Neural crest cell (in vitro differentiated cells): ENCODE data around the gene SCNN1A. TPM values are rescaled to one million over a fixed set of nuclear protein-coding genes. Genes with fewer than 3 reads are reported as not detected.

Source experiments
- DNase-seq: peaks from one replicate; pipeline ENCODE4 v3.0.0; 2021; ENCODE audit warnings: low read depth, mixed read lengths, low spot score
- H3K27ac Mint-ChIP-seq: one replicate; pipeline ENCODE4 v1.8.0; 2021; ENCODE audit warnings: mild to moderate bottlenecking, mixed read lengths; ENCODE audit not compliant: unreplicated experiment
- H3K27me3 Mint-ChIP-seq: 2 replicates; pipeline ENCODE4 v1.8.0; 2021; ENCODE audit warnings: low read depth, mild to moderate bottlenecking, mixed read lengths
- H3K36me3 Mint-ChIP-seq: 2 replicates; pipeline ENCODE4 v1.8.0; 2021; ENCODE audit warnings: low read depth, mild to moderate bottlenecking, mixed read lengths
- H3K4me1 Mint-ChIP-seq: 2 replicates; pipeline ENCODE4 v1.8.0; 2021; ENCODE audit warnings: mixed read lengths
- H3K4me3 Mint-ChIP-seq: one replicate; pipeline ENCODE4 v1.8.0; 2021; ENCODE audit warnings: mild to moderate bottlenecking, mixed read lengths
- H3K9me3 Mint-ChIP-seq: 2 replicates; pipeline ENCODE4 v1.8.0; 2021; ENCODE audit warnings: mixed read lengths
- total RNA-seq: library from RNA; stranded (reverse); gene quantifications from 2 replicates; pipeline ENCODE4 v1.2.1, GENCODE V29; 2021
- TF ChIP-seq, protein P1 (sequence below): fragments of 200-600 bp; sonication (generic); conservative IDR thresholded peaks from 2 replicates; pipeline ENCODE4 v1.5.0; 2021; ENCODE audit warnings: antibody characterized with exemption, mild to moderate bottlenecking

The SCNN1A gene
- total RNA-seq, 1 donor from 2014 or later: not detected

GRCh38 chr12:6391013-6391412 lies 15.7 kb upstream of the SCNN1A start:
- TF ChIP-seq, protein P1, sequence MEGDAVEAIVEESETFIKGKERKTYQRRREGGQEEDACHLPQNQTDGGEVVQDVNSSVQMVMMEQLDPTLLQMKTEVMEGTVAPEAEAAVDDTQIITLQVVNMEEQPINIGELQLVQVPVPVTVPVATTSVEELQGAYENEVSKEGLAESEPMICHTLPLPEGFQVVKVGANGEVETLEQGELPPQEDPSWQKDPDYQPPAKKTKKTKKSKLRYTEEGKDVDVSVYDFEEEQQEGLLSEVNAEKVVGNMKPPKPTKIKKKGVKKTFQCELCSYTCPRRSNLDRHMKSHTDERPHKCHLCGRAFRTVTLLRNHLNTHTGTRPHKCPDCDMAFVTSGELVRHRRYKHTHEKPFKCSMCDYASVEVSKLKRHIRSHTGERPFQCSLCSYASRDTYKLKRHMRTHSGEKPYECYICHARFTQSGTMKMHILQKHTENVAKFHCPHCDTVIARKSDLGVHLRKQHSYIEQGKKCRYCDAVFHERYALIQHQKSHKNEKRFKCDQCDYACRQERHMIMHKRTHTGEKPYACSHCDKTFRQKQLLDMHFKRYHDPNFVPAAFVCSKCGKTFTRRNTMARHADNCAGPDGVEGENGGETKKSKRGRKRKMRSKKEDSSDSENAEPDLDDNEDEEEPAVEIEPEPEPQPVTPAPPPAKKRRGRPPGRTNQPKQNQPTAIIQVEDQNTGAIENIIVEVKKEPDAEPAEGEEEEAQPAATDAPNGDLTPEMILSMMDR: no peak
- H3K4me1 Mint-ChIP-seq: peaks cover 6% of the 10 kb centered on the region
- no peak for DNase-seq
- no peak overlapping the region for H3K4me3 Mint-ChIP-seq
- no peak overlapping the region for H3K27ac Mint-ChIP-seq
- H3K27me3 Mint-ChIP-seq: peaks cover 4% of the 10 kb centered on the region
- no peaks in the 10 kb centered on the region for H3K9me3 Mint-ChIP-seq
- H3K36me3 Mint-ChIP-seq: no peaks in the 10 kb centered on the region

GRCh38 chr12:6390084-6390799 lies 14.9 kb upstream of the SCNN1A start:
- H3K27ac Mint-ChIP-seq: no peak overlapping the region
- H3K4me1 Mint-ChIP-seq: no peaks in the 10 kb centered on the region
- no peak overlapping the region for H3K4me3 Mint-ChIP-seq
- peaks cover 4% of the 10 kb centered on the region for H3K27me3 Mint-ChIP-seq
- no peaks in the 10 kb centered on the region for H3K36me3 Mint-ChIP-seq
- TF ChIP-seq, protein P1: no peak
- no peak for DNase-seq
- H3K9me3 Mint-ChIP-seq: no peaks in the 10 kb centered on the region

DNA sequence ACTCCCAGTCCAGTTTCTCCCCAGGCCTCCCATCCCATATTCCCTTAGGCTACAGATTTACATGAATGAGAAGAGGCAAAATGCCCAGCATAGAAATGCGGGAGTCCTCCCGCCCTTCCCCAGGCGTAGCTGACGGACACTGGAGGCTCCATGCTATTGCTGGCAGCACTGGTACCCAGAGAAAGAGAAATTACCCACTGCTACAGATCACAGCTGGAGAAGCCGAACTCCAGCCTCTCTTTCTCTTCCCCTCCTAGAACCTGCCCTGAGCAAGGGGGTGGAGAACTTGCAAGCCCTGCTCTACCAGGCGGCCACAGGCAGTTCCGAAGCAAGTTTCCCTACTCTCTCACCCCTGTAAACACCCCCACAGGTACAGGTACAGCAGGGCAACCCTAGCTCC lies 12.2 kb upstream of the SCNN1A start:
- peaks cover 4% of the 10 kb centered on the region for H3K27me3 Mint-ChIP-seq
- H3K4me1 Mint-ChIP-seq: no peaks in the 10 kb centered on the region
- H3K36me3 Mint-ChIP-seq: no peaks in the 10 kb centered on the region
- no peak for DNase-seq
- no peaks in the 10 kb centered on the region for H3K9me3 Mint-ChIP-seq
- no peak overlapping the region for H3K27ac Mint-ChIP-seq
- TF ChIP-seq, protein P1: no peak
- no peak overlapping the region for H3K4me3 Mint-ChIP-seq

GRCh38 chr12:6386491-6386890 lies 11.1 kb upstream of the SCNN1A start:
- Mint-ChIP-seq H3K36me3 (no peaks in the 10 kb centered on the region), H3K9me3 (no peaks in the 10 kb centered on the region), H3K27me3 (peaks cover 4% of the 10 kb centered on the region), H3K27ac (no peak overlapping the region), H3K4me3 (no peak overlapping the region), H3K4me1 (no peaks in the 10 kb centered on the region)
- TF ChIP-seq, protein P1: no peak
- no peak for DNase-seq

GRCh38 chr12:6386038-6386437 lies 10.7 kb upstream of the SCNN1A start:
- Mint-ChIP-seq H3K4me1 (no peaks in the 10 kb centered on the region), H3K27me3 (peaks cover 4% of the 10 kb centered on the region), H3K4me3 (no peak overlapping the region), H3K27ac (no peak overlapping the region), H3K36me3 (no peaks in the 10 kb centered on the region), H3K9me3 (no peaks in the 10 kb centered on the region)
- TF ChIP-seq, protein P1: no peak
- DNase-seq: no peak
